Uterus (tissue), 4 donors: ENCODE measurements around the gene TAF1D. TPM values are rescaled to one million over a fixed set of nuclear protein-coding genes. Genes with fewer than 3 reads are reported as not detected.
"Not testable (repeated sequence)": the region's sequence is repeated elsewhere in the genome, so short reads cannot be mapped to it uniquely, and the experiment has no call there.

ENCODE experiments used
- DNase-seq, 2 donors: peaks; one replicate each; pipeline ENCODE4 v3.0.0-alpha.2; 2019 to 2020
- H3K27ac ChIP-seq, 2 donors: fragments of 200-600 bp; sonication (generic); 1 replicate in 1 of 2; 2 replicates in 1 of 2; pipeline ENCODE4 v1.5.1; 2016 to 2018
- H3K27me3 ChIP-seq, 2 donors: fragments of 200-600 bp; sonication (generic); one replicate each; pipeline ENCODE4 v1.5.1; 2018 to 2019; ENCODE audit warnings: control low read depth in 1 of 2
- H3K36me3 ChIP-seq, 2 donors: fragments of 200-600 bp; sonication (generic); one replicate each; pipeline ENCODE4 v1.5.1; 2019; ENCODE audit warnings: control low read depth in 1 of 2
- H3K4me1 ChIP-seq, 2 donors: fragments of 200-600 bp; sonication (generic); one replicate each; pipeline ENCODE4 v1.5.1; 2018 to 2019; ENCODE audit warnings: control low read depth in 1 of 2
- H3K4me3 ChIP-seq, 2 donors: fragments of 200-600 bp; sonication (generic); 1 replicate in 1 of 2; 2 replicates in 1 of 2; pipeline ENCODE4 v1.5.1; 2018 to 2019; ENCODE audit warnings: mild to moderate bottlenecking in 1 of 2
- H3K9me3 ChIP-seq, 2 donors: fragments of 200-600 bp; sonication (generic); one replicate each; pipeline ENCODE4 v1.5.1; 2019; ENCODE audit warnings: control low read depth in 1 of 2
- POLR2A ChIP-seq, 2 donors: fragments of 450-650 bp; IDR thresholded peaks; one replicate each; pipeline ENCODE4 v1.6.1; 2016; ENCODE audit warnings: antibody characterized with exemption in 2 of 2, mild to moderate bottlenecking in 1 of 2, moderate library complexity in 1 of 2
- intact Hi-C: fragments of 100-400 bp; cut with DNase I; formaldehyde crosslinking; loops from one replicate; pipeline ENCODE4 v1.15.1; 2023; ENCODE audit warnings: low total_unique reads
- total RNA-seq, 4 donors: library from RNA; depleted of rRNA in 3 of 4; stranded (reverse); fragments of >200 nt in 3 of 4; gene quantifications; one replicate each; pipeline versions ENCODE4 v1.1.0 to v1.2.4, GENCODE V29; 2014 to 2023
- TF ChIP-seq, protein P1 (sequence below), 4 experiments: fragments of 200-600 bp in 2 of 4; fragments of 450-650 bp in 2 of 4; sonication (generic) in 2 of 4; IDR thresholded peaks; one replicate each; pipeline ENCODE4 v1.5.1; 2016 to 2019; ENCODE audit warnings: antibody characterized with exemption in 4 of 4, mild to moderate bottlenecking in 2 of 4, moderate library complexity in 1 of 4
- donor health status: DM: yes; HTN: yes; CAD: no.

TAF1D gene
- total RNA-seq, 4 donors from 2014 or later: 46.1 to 431 (median 191) TPM

DNA sequence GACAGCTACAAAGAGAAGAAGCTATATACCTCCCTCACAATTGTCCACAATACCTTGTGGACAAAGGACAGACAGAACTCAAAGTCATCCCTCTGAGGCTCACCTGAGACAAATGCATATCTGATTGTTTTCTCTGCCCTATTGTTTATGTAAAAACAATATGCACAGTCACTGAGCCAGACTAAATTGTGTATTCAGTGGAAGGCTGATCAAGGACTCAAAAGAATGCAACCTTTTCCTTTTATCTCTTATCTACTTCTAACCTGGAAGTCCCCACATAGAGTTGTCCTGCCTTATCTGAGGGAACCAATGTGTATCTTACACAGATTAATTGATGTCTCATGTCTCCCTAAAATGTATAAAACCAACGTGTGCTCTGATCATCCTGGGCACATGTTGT is 28.9 kb upstream of the TAF1D start:
- DNase-seq: no peak
- intact Hi-C loops: no loop called here
- no peaks in the 10 kb centered on the region for H3K9me3 ChIP-seq

DNA sequence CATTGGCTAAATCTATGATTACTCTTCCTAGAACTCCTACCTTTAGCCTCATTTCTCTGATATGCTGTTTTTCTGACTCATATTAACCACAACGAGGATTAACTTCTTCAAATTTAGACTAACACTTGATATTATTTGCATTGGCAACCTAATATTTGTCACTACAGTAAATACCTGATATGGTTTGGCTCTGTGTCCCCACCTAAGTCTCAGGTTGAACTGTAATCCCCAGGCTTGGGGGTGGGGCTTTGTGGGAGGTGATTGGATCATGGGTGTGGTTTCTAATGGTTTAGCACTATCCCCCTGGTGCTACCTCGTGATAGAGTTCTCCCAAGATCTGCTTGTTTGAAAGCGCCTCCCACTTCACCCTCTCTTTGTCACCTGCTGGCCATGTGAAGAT is 25.7 kb upstream of the TAF1D start:
- Histone ChIP-seq H3K4me1 (no peaks in the 10 kb centered on the region), H3K9me3 (no peaks in the 10 kb centered on the region), H3K27ac (no peak overlapping the region), H3K4me3 (no peak overlapping the region), H3K36me3 (no peaks in the 10 kb centered on the region), H3K27me3 (no peaks in the 10 kb centered on the region)
- TF ChIP-seq POLR2A (IDR thresholded peaks at IDR 0.05): no peak
- TF ChIP-seq, protein P1, sequence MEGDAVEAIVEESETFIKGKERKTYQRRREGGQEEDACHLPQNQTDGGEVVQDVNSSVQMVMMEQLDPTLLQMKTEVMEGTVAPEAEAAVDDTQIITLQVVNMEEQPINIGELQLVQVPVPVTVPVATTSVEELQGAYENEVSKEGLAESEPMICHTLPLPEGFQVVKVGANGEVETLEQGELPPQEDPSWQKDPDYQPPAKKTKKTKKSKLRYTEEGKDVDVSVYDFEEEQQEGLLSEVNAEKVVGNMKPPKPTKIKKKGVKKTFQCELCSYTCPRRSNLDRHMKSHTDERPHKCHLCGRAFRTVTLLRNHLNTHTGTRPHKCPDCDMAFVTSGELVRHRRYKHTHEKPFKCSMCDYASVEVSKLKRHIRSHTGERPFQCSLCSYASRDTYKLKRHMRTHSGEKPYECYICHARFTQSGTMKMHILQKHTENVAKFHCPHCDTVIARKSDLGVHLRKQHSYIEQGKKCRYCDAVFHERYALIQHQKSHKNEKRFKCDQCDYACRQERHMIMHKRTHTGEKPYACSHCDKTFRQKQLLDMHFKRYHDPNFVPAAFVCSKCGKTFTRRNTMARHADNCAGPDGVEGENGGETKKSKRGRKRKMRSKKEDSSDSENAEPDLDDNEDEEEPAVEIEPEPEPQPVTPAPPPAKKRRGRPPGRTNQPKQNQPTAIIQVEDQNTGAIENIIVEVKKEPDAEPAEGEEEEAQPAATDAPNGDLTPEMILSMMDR (IDR thresholded peaks at IDR 0.05): no peak
- intact Hi-C loops: no loop called here
- DNase-seq: no peak

More for the DNA sequence above, 28.9 kb upstream of the TAF1D start:
- no peaks in the 10 kb centered on the region for H3K27me3 ChIP-seq
- no peaks in the 10 kb centered on the region for H3K4me1 ChIP-seq
- TF ChIP-seq POLR2A (IDR thresholded peaks at IDR 0.05): no peak
- TF ChIP-seq, protein P1 (IDR thresholded peaks at IDR 0.05): no peak
- no peaks in the 10 kb centered on the region for H3K36me3 ChIP-seq
- no peak overlapping the region for H3K27ac ChIP-seq
- H3K4me3 ChIP-seq: no peak overlapping the region

DNA sequence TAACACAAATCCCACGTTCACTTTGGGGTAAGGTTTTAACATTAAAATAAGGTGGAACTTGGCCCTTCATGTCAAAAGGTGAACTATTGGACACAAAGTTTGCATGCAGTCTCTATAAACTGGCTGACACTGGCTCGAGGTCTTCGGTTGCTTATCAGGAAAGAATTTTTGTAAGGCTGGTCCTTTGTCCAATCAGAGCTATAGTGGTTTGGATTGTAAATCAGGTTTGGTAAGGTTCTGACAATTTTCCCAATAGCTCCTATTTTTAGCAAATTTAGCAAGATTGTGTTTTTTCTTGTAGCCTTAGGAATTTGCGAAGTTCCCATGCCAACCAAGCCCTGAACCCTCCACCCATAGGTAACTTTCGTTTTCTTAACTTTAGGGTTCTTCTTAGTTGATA is 25.2 kb upstream of the TAF1D start:
- Histone ChIP-seq H3K27ac (no peak overlapping the region), H3K36me3 (no peaks in the 10 kb centered on the region), H3K4me1 (no peaks in the 10 kb centered on the region), H3K9me3 (no peaks in the 10 kb centered on the region), H3K4me3 (no peak overlapping the region), H3K27me3 (no peaks in the 10 kb centered on the region)
- intact Hi-C loops: no loop called here
- DNase-seq: no peak
- TF ChIP-seq, protein P1 (IDR thresholded peaks at IDR 0.05): no peak
- TF ChIP-seq POLR2A (IDR thresholded peaks at IDR 0.05): no peak

DNA sequence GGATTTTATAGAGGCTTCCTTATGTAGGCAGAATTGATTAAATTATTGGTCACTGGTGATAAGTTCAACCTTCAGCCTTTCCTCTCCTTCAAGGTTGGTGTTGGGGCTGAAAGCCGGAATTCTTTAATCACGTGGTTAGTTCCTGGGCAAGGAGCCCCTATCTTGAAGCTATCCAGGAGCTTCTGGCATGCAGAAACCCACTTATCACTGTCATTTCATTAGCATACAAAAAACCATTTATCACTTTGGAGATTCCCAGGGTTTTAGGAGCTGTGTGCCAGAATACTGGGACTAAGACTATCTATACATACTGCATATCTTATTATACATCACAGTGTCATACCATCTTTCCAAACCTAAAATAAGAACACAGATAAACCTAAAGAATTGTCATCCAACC is 24.3 kb upstream of the TAF1D start:
- intact Hi-C loops: no loop called here
- H3K27me3 ChIP-seq: no peaks in the 10 kb centered on the region
- H3K4me3 ChIP-seq: no peak overlapping the region
- TF ChIP-seq, protein P1 (IDR thresholded peaks at IDR 0.05): no peak
- no peak for TF ChIP-seq POLR2A (IDR thresholded peaks at IDR 0.05)
- no peaks in the 10 kb centered on the region for H3K4me1 ChIP-seq
- no peaks in the 10 kb centered on the region for H3K9me3 ChIP-seq
- H3K27ac ChIP-seq: no peak overlapping the region
- no peaks in the 10 kb centered on the region for H3K36me3 ChIP-seq
- DNase-seq: no peak

DNA sequence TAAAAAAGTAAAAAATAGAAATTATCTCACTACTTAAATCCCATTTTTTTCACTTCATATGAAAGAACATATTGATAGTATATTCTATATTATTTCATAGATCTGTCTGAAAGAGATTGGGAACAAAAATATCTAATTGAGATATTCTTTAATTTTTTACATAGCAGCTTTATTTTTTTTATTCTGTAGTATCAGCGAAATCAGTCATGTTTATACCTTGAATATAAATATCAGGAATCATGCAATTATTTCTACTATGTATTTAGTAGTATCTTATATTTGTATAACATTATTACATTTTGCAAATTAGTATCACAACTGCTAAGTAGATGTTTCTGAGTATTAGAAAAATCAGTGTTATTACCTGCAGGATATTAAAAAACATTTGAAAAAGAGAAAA is 20.6 kb upstream of the TAF1D start:
- no peaks in the 10 kb centered on the region for H3K9me3 ChIP-seq
- TF ChIP-seq, protein P1 (IDR thresholded peaks at IDR 0.05): no peak
- no peak for TF ChIP-seq POLR2A (IDR thresholded peaks at IDR 0.05)
- no peak overlapping the region for H3K4me3 ChIP-seq
- DNase-seq: no peak
- no peaks in the 10 kb centered on the region for H3K4me1 ChIP-seq
- no peak overlapping the region for H3K27ac ChIP-seq
- no peaks in the 10 kb centered on the region for H3K36me3 ChIP-seq
- intact Hi-C loops: no loop called here
- H3K27me3 ChIP-seq: no peaks in the 10 kb centered on the region

DNA sequence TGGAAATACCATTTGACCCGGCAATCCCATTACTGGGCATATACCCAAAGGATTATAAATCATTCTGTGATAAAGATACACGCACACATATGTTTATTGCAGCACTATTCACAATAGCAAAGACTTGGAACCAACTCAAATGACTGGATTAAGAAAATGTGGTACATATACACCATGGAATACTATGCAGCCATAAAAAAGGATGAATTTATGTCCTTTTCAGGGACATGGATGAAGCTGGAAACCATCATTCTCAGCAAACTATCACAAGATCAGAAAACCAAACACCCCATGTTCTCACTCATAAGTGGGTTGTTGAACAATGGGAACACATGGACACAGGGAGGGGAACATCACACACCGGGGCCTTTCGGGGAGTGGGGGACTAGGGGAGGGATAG is 17.8 kb upstream of the TAF1D start:
- intact Hi-C loops, H3K4me3 ChIP-seq, DNase-seq, H3K4me1 ChIP-seq, H3K36me3 ChIP-seq, H3K27ac ChIP-seq, H3K27me3 ChIP-seq, H3K9me3 ChIP-seq: not testable (repeated sequence)
